Measurements from ENCODE around the gene DYNC2I2.
"Not testable (repeated sequence)": the region's sequence is repeated elsewhere in the genome, so short reads cannot be mapped to it uniquely, and the experiment has no call there.

The DYNC2I2 gene

GRCh38 chr9:128687453-128687852 lies 30.8 kb upstream of the DYNC2I2 start:
- in situ Hi-C loops (cut with MboI; ENCODE audit: low sequenced_read_pairs): no loop called here

- in situ Hi-C loops (cut with MboI; ENCODE audit: low sequenced_read_pairs): no loop called here
These were observed 29.2 kb upstream of the DYNC2I2 start for GRCh38 chr9:128685636-128686489.

- in situ Hi-C loops (cut with MboI; ENCODE audit: low sequenced_read_pairs): no loop called here
These were observed 27.9 kb upstream of the DYNC2I2 start for GRCh38 chr9:128684325-128685199.

- in situ Hi-C loops (cut with MboI; ENCODE audit: low sequenced_read_pairs): no loop called here
These were observed 27.3 kb upstream of the DYNC2I2 start for GRCh38 chr9:128684065-128684324.

- in situ Hi-C loops (cut with MboI; ENCODE audit: low sequenced_read_pairs): no loop called here
These were observed 26.9 kb upstream of the DYNC2I2 start for GRCh38 chr9:128683340-128684064.

- in situ Hi-C loops (cut with MboI; ENCODE audit: low sequenced_read_pairs): no loop called here
These were observed 21.1 kb upstream of the DYNC2I2 start for GRCh38 chr9:128677794-128678193.

GRCh38 chr9:128675382-128675781 lies 18.7 kb upstream of the DYNC2I2 start:
- in situ Hi-C loops (cut with MboI; ENCODE audit: low sequenced_read_pairs): no loop called here

GRCh38 chr9:128669786-128670185 lies 13.1 kb upstream of the DYNC2I2 start:
- in situ Hi-C loops (cut with MboI; ENCODE audit: low sequenced_read_pairs): no loop called here

- in situ Hi-C loops (cut with MboI; ENCODE audit: low sequenced_read_pairs): not testable (repeated sequence)
These were observed 9.9 kb upstream of the DYNC2I2 start for GRCh38 chr9:128666481-128666941.

GRCh38 chr9:128657796-128658195 lies 1.1 kb upstream of the DYNC2I2 start:
- in situ Hi-C loops (cut with MboI; ENCODE audit: low sequenced_read_pairs): no loop called here

GRCh38 chr9:128657344-128657704 lies 677 bp upstream of the DYNC2I2 start:
- in situ Hi-C loops (cut with MboI; ENCODE audit: low sequenced_read_pairs): no loop called here

- in situ Hi-C loops (cut with MboI; ENCODE audit: low sequenced_read_pairs): no loop called here
These were observed 2.2 kb downstream of the DYNC2I2 start for GRCh38 chr9:128654481-128654880.

- in situ Hi-C loops (cut with MboI; ENCODE audit: low sequenced_read_pairs): no loop called here
These were observed 2.7 kb downstream of the DYNC2I2 start for GRCh38 chr9:128653908-128654307.

- in situ Hi-C loops (cut with MboI; ENCODE audit: low sequenced_read_pairs): no loop called here
These were observed 4.8 kb downstream of the DYNC2I2 start for GRCh38 chr9:128651798-128652197.

- in situ Hi-C loops (cut with MboI; ENCODE audit: low sequenced_read_pairs): not testable (repeated sequence)
These were observed 8.4 kb downstream of the DYNC2I2 start for GRCh38 chr9:128648206-128648605.

- in situ Hi-C loops (cut with MboI; ENCODE audit: low sequenced_read_pairs): no loop called here
These were observed 12.9 kb downstream of the DYNC2I2 start for GRCh38 chr9:128643519-128644300.

GRCh38 chr9:128642675-128643245 lies 13.9 kb downstream of the DYNC2I2 start:
- in situ Hi-C loops (cut with MboI; ENCODE audit: low sequenced_read_pairs): no loop called here

- in situ Hi-C loops (cut with MboI; ENCODE audit: low sequenced_read_pairs): no loop called here
These were observed 16.0 kb downstream of the DYNC2I2 start for GRCh38 chr9:128640603-128641002.

- in situ Hi-C loops (cut with MboI; ENCODE audit: low sequenced_read_pairs): no loop called here
These were observed 18.1 kb downstream of the DYNC2I2 start for GRCh38 chr9:128638580-128638979.

- in situ Hi-C loops (cut with MboI; ENCODE audit: low sequenced_read_pairs): no loop called here
These were observed 19.0 kb downstream of the DYNC2I2 start for GRCh38 chr9:128637656-128638055.
